Ovary (tissue), 3 donors: Measurements from ENCODE around the gene PTPN20.

ENCODE experiments used
- CTCF ChIP-seq, 3 donors: fragments of 450-650 bp in 2 of 3; fragments of 200-600 bp in 1 of 3; IDR thresholded peaks; one replicate each; pipeline versions ENCODE4 v1.5.1 to v1.8.0; 2016 to 2022; ENCODE audit warnings: antibody characterized with exemption in 3 of 3, mild to moderate bottlenecking in 1 of 3
- EP300 ChIP-seq: sonication (generic); formaldehyde crosslinking; IDR thresholded peaks from one replicate; pipeline ENCODE4 v1.6.1; 2017; ENCODE audit warnings: antibody characterized with exemption
- POLR2A ChIP-seq: fragments of 450-650 bp; IDR thresholded peaks from one replicate; pipeline ENCODE4 v1.6.1; 2017; ENCODE audit warnings: antibody characterized with exemption, mild to moderate bottlenecking, moderate library complexity
- donor health status: DM: no; HTN: no; CAD: no.

- TF ChIP-seq CTCF (IDR thresholded peaks at IDR 0.05) (no peak), POLR2A (no peak), EP300 (no peak)
Observed at GRCh38 chr10:47013507-47014154, 102.4 kb downstream of the PTPN20 start.
